GM21723 (cell line): Measurements from ENCODE around the gene STK11.
"Not testable (repeated sequence)": the region's sequence is repeated elsewhere in the genome, so short reads cannot be mapped to it uniquely, and the experiment has no call there.

Experiments used
- ATAC-seq: cut with Tn5 transposase; IDR thresholded peaks from one replicate; pipeline ENCODE4 v1.9.1; 2021; ENCODE audit warnings: mild to moderate bottlenecking, moderate library complexity; ENCODE audit not compliant: unreplicated experiment

The STK11 gene

GRCh38 chr19:1206150-1206863 lies 729 bp downstream of the STK11 start:
- no peak for ATAC-seq

GRCh38 chr19:1206864-1207450 lies 1.4 kb downstream of the STK11 start:
- ATAC-seq: no peak

- ATAC-seq: not testable (repeated sequence)
Measured at GRCh38 chr19:1208830-1209229, 3.3 kb downstream of the STK11 start.

GRCh38 chr19:1210227-1210538 lies 4.6 kb downstream of the STK11 start:
- ATAC-seq: no peak

- no peak for ATAC-seq
Measured at GRCh38 chr19:1211494-1212234, 6.1 kb downstream of the STK11 start.

- no peak for ATAC-seq
Measured at GRCh38 chr19:1213391-1214286, 8.1 kb downstream of the STK11 start.

GRCh38 chr19:1214299-1214861 lies 8.8 kb downstream of the STK11 start:
- ATAC-seq: no peak

- ATAC-seq: no peak
Measured at GRCh38 chr19:1214862-1215731, 9.5 kb downstream of the STK11 start.

GRCh38 chr19:1216756-1217155 lies 11.2 kb downstream of the STK11 start:
- no peak for ATAC-seq

- no peak for ATAC-seq
Measured at GRCh38 chr19:1217366-1217765, 11.8 kb downstream of the STK11 start.

GRCh38 chr19:1218751-1219567 lies 13.4 kb downstream of the STK11 start:
- no peak for ATAC-seq

- ATAC-seq: no peak
Measured at GRCh38 chr19:1219786-1220476, 14.4 kb downstream of the STK11 start.

- no peak for ATAC-seq
Measured at GRCh38 chr19:1220477-1220930, 14.9 kb downstream of the STK11 start.

- ATAC-seq: no peak
Measured at GRCh38 chr19:1220976-1221903, 15.7 kb downstream of the STK11 start.

- ATAC-seq: no peak
Measured at GRCh38 chr19:1221904-1222255, 16.3 kb downstream of the STK11 start.

GRCh38 chr19:1222394-1222793 lies 16.8 kb downstream of the STK11 start:
- ATAC-seq: no peak
